ENCODE results near the gene FUOM.

FUOM gene

DNA sequence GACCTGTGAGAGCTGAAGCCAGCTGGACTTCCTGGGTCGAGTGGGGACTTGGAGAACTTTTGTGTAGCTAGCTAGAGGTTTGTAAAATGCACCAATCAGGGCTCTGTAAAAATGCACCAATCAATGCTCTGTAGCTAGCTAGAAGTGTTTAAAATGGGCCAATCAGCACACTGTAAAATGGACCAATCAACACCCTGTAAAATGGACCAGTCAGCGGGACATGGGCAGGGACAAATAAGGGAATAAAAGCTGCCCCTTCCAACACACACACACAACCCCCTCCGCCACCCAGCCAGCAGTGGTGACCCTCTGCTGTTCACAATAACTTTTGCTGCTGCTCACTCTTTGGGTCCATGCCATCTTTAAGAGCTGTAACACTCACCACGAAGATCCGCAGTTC is 42.0 kb downstream of the FUOM start:
- DNase-seq (ENCODE audit: low read depth in 4 of 4, low spot score in 1 of 4) = no peak

DNA sequence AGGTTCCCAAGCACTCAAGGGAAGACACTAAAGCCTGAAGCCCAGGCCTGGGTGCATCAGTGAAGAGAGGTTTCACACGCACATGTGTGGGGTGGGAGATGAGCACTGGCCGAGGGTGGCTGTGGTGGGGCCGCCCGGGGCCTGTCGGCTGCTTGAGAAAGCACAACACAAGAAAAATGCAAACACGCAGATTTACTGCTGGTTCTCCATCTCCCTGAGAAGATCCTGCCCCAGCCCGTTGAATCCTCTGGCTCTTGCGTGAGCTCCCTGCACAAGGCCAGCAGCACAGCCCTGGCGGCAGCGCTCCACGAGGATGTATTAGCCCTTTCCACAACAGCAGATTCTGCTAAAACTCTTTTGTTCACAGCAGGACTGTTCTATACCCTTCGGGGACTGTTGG is 42.9 kb downstream of the FUOM start:
- no peak for DNase-seq (ENCODE audit: low read depth in 4 of 4, low spot score in 1 of 4)

DNA sequence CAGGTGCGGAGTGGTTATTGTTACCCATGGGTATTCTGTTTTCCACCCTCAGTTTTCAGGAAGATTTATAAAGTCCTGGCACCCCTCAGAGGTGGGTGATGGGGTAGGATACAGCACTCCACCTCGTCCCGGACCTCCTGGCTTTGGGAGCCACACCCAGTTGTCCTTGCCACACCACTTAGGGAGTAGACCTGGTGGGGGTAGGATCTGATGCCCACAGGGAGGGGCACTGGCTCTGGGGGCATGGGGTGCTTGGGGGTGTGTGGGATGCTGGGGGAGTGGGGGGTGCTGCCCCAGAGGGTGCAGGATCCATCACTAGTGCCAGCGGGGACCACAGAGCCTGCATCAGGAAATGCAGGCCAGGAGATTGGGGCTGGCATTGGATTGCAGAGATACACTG is 44.6 kb downstream of the FUOM start:
- DNase-seq (ENCODE audit: low read depth in 4 of 4, low spot score in 1 of 4) = no peak

DNA sequence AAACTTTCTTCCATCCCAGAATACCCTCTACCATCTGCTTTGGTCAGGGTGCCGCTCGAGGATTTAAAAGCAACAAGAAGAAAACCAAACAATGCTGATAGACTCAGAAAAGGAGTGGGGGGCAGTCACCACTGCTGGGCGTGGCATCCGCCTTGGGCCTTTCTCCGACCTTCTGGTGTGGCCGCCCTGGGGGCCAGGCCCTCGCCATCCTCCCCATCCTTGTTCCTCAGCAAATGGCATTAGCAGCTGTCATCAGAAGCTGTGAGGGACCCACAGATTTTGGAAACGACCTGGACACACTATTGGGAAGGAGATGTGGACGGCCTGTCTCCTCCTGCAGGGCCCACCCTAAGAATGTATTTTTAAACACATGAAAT is 45.1 kb downstream of the FUOM start:
- DNase-seq (ENCODE audit: low read depth in 4 of 4, low spot score in 1 of 4) = no peak

DNA sequence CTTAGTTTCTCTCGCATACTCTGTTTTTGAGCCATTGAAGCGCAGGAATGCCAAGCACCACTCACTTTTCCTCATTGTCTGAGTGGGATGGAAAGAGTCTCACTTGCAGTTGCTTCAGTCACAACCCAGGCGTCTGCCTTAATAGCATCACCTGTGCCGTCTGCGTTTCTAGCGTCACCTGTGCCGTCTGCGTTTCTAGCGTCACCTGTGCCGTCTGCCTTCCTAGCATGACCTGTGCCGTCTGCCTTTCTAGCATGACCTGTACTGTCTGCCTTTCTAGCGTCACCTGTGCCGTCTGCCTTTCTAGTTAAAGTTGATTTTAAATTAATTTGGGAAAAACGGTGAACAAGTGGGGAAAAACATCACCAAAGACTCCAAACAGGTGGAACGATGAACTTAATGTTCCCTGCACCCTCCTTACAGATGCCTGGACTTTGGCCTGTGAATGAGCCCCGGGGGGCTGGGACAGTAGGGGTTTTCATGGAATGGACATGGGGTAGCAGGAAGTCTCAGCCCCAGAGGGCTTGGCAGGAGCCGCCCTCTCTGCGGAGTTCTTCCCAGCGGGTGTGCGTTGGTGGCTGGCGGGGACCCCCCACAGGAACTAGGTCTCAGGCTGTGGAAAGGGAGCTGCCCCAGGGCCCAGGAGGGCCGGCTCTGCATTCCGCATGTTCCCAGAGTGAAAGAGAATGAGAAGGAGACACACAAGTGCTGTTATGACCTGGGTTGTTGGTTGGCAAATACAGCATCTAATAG is 45.6 kb downstream of the FUOM start:
- no peak for DNase-seq (ENCODE audit: low read depth in 4 of 4, low spot score in 1 of 4)

DNA sequence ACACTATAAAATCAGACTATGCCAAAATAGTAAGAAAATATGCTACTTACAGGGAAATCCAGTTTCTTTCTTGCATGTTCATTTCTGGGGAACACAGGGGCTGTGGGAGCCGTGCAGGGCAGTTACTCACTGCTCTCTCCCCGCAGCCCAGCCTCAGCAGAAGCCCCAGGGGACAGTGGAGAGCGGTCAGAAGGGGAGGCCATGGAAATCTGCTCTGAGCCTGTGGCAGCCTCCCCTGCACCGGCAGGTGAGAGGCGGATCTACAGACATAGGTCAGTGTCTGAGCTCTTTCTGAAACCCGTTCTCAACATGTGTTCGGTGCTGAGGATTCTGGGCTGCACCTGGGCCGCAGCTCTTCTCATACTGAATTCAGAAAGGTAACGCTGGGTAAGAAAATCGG is 46.2 kb downstream of the FUOM start:
- DNase-seq (ENCODE audit: low read depth in 4 of 4, low spot score in 1 of 4) = no peak

DNA sequence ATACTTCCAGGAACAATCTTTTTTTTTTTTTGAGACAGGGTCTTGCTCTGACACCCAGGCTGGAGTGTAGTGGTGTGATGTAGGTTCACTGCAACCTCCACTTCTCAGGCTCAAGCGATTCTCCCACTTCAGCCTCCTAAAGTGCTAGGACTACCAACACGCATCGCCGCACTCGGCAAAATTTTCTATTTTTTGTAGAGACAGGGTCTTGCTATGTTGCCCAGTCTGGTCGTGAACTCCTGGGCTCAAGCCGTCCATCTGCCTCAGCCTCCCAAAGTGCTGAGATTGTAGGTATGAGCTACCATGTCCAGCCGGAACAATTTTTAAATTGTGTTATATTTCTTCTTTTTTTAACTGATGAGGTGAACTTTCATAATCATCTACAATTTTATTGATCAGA is 47.0 kb downstream of the FUOM start:
- no peak for DNase-seq (ENCODE audit: low read depth in 4 of 4, low spot score in 1 of 4)

DNA sequence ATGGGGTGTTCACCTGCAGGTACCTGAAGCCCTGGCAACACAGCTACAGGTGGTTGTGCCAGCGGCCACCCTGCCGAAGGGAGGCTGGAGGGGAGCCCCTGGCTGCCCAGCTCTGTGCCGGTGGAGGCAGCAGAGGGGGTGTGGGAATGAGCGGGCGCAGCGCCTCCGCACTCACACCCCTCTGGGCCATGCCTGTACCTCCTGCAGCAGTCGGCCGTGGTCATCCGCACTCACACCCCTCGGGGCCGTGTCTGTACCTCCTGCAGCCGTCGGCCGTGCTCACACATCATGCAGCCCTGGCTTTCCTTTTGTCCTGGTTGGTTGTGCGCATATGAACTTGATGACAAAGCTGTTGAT is 47.4 kb downstream of the FUOM start:
- no peak for DNase-seq (ENCODE audit: low read depth in 4 of 4, low spot score in 1 of 4)

DNA sequence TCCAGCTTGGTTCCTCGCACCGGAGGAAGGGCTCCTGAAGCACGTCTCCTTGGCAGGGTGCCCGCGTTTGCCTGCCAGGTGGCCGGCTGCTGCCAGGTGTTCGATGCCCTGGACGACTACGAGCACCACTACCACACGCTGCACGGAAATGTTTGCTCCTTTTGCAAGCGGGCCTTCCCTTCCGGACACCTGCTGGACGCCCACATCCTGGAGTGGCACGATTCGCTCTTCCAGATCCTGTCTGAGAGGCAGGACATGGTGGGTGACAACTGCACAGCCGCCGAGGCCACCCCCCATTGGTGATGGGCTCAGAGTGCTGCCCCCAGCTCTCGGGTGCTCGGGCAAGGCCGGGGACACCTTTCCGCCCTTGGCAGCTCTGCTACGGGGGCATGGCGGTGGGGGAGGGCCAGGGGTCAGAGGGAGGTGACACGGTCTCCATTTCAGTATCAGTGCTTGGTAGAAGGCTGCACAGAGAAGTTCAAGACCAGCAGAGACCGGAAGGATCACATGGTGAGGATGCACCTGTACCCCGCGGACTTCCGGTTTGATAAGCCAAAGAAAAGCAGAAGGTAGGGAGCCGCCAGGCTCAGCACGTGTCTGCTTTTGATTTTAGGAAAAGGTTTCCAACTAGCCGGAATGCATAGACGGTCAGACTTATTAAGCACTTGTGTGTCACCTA is 48.0 kb downstream of the FUOM start:
- no peak for DNase-seq (ENCODE audit: low read depth in 4 of 4, low spot score in 1 of 4)

DNA sequence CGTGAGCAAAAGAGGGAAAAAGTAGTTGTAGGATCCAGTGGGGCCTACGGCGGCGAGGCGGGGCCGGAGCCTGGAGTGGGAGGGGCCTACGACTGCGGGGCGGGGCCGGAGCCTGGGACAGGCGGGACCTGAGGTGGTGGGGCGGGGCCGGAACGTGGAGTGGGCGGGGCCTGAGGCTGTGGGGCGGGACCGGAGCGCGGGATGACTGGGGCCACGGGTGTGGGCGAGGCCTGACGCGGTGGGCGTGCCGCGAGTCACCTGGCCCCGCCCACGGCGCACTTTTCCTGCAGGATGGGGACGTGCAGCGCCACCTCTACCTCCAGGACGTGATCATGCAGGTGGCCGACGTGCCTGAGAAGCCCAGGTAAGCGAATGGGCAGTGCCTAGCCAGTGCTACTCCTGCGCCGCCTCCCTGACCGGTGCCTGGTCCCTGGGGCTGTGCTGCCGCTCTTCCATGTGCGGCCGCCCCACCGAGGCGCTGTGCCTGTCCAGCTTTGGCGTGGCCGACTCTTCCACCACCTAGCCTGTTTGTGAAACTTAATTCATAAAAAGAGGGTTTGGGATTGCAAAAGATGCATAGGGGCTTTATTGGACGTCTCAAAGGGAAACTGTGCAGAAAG is 48.6 kb downstream of the FUOM start:
- peak; percentile 86 to 99 (median 92) for DNase-seq (ENCODE audit: low read depth in 4 of 4, low spot score in 1 of 4)

DNA sequence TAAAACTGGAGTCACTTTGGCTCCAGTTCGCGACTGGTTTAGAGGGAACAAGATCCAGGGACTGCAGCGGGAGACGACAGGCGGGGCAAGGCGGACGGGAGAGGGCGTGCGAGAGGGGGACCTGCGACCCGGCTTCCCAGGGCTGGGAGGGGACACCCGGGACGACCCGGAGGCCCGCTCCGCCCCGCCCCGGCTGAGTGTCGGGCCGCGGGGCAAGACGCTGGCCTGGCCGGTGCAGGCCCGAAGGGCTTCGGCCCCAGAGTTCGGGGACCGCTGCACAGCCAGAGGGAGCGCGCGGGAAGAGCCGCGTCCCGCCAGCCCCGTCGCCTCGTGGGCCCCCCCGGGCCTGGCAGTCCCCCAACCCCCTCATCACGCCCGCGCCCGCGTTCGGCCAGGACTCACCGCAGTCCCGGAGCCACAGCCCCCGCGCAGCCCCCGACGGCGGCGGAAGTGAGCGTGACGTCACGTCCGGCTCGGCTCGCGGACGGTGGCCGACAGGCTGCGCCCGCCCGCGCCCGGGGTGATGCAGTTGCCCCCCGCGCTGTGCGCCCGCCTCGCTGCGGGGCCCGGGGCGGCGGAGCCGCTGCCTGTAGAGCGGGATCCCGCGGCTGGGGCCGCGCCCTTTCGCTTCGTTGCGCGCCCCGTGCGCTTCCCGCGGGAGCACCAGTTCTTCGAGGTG is 49.3 kb downstream of the FUOM start, which contains the start of the genes TUBGCP2 and ZNF511:
Gene TUBGCP2 (minus strand): TSS at position 452 of the 679 bp plus-strand sequence. CDS start 5,931 bp downstream, outside the sequence.
Gene ZNF511 (plus strand): TSS at position 494 of the 679 bp plus-strand sequence. CDS start 30 bp downstream, at position 524.
- peak; percentile 69 to 84 (median 78) for DNase-seq (ENCODE audit: low read depth in 4 of 4, low spot score in 1 of 4)

DNA sequence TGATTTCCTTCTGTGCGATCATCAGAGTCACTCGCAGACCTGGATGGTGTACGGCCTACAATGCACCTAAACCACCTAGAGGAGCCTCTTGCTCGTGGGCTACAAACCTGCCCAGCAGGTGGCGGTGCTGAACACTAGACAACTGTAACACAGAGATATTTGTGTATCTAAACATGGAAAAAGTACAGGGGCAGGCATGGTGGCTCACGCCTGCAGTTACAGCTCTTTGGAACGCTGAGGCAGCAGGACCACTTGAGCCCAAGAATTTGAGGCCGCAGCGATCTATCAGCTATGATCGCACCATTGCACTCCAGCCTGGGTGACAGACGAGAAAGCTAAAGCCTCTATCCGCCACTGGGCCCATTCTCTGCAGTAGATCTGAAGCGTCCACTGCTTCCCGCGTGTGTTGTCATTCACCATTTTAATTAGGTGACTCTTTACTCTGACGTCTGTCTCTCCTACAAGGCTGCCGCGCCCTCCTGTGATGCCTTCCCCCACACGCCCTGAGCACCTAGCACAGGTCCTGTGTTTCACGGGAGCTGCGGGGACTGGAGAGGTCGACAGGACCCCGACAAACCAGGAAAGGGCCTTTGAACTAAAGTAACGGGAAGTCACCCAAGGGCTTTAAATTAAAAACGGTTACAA is 49.9 kb downstream of the FUOM start:
- DNase-seq (ENCODE audit: low read depth in 4 of 4, low spot score in 1 of 4) = peak; percentile 65 to 77 (median 70)

DNA sequence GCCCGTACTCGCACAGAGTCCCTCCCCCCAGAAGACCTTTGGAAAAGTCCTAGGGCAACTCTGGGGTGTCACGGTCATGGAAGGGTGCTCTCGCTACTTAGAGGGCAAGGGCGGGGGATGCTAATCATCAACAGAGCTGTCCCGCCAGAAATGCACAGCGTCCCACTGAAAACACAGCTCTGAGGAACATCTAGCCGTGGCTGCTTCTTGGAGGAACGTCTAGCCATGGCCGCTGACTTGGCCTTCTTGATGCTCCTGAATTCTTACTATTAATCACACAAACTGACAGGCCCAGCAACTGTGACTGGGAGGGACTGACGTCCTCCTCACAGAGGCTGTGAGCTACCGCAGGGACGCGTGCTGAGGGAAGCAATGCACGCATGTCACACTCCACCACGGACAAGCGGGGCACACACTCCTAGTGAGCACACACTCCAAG is 50.9 kb downstream of the FUOM start:
- no peak for DNase-seq (ENCODE audit: low read depth in 4 of 4, low spot score in 1 of 4)

DNA sequence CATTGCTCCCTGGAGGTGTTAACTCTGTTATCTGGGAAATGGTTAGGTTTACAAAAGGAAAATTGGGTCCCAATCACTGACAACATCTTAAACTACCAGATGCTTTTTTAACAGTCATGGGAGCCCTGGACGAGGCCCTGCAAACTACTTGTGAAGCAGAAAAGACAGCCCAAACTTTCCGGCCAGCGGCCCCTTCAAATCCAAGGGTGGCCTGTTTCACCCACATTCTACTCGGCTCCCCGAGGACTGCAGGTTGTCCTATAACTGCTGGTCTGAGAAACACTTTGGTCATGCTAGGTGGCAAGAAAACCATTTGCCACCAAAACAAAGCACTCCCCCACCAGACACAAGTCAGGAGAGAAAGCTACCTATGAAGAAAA is 51.7 kb downstream of the FUOM start:
- DNase-seq (ENCODE audit: low read depth in 4 of 4, low spot score in 1 of 4) = no peak
